Trophoblast cell (in vitro differentiated cells and primary cell): ENCODE measurements around the gene BRWD1. TPM values are rescaled to one million over a fixed set of nuclear protein-coding genes. Genes with fewer than 3 reads are reported as not detected.

Source experiments
- DNase-seq, 2 donors: peaks; one replicate each; pipeline ENCODE4 v3.0.0-alpha.2; 2016
- H2AFZ ChIP-seq: 2 replicates; pipeline ENCODE4 v1.6.1; 2013; ENCODE audit warnings: low read length, moderate library complexity, mild to moderate bottlenecking; ENCODE audit not compliant: insufficient read depth, poor library complexity
- H2AK5ac ChIP-seq: 2 replicates; pipeline ENCODE4 v1.6.1; 2013; ENCODE audit warnings: mild to moderate bottlenecking, low read length
- H2BK120ac ChIP-seq: 2 replicates; pipeline ENCODE4 v1.6.1; 2013; ENCODE audit warnings: low read length, mild to moderate bottlenecking, moderate library complexity; ENCODE audit not compliant: insufficient read depth, poor library complexity
- H2BK12ac ChIP-seq: 2 replicates; pipeline ENCODE4 v1.6.1; 2013; ENCODE audit warnings: mild to moderate bottlenecking, low read length, moderate library complexity
- H2BK5ac ChIP-seq: 2 replicates; pipeline ENCODE4 v1.6.1; 2013; ENCODE audit warnings: low read length, low read depth, moderate library complexity, mild to moderate bottlenecking; ENCODE audit not compliant: poor library complexity
- H3K14ac ChIP-seq: 2 replicates; pipeline ENCODE4 v1.6.1; 2013; ENCODE audit warnings: mild to moderate bottlenecking, low read length
- H3K18ac ChIP-seq: 2 replicates; pipeline ENCODE4 v1.6.1; 2013; ENCODE audit warnings: mild to moderate bottlenecking, low read length
- H3K23ac ChIP-seq: 2 replicates; pipeline ENCODE4 v1.6.1; 2013; ENCODE audit warnings: low read length
- H3K27ac ChIP-seq: 2 replicates; pipeline ENCODE4 v1.5.1; 2013; ENCODE audit warnings: low read depth, mild to moderate bottlenecking, inconsistent platforms, low read length, moderate library complexity
- H3K27me3 ChIP-seq: 2 replicates; pipeline ENCODE4 v1.6.1; 2013; ENCODE audit warnings: inconsistent platforms, mild to moderate bottlenecking, low read length, moderate library complexity; ENCODE audit not compliant: insufficient read depth
- H3K36me3 ChIP-seq, 2 experiments: 1 replicate in 1 of 2; 2 replicates in 1 of 2; pipeline ENCODE4 v1.6.1; 2013; ENCODE audit warnings: low read length in 2 of 2, mild to moderate bottlenecking in 2 of 2, moderate library complexity in 1 of 2; ENCODE audit not compliant: insufficient read depth in 2 of 2, control insufficient read depth in 1 of 2
- H3K4ac ChIP-seq: 2 replicates; pipeline ENCODE4 v1.6.1; 2013; ENCODE audit warnings: low read depth, mild to moderate bottlenecking, low read length, moderate library complexity
- H3K4me1 ChIP-seq, 2 experiments: 1 replicate in 1 of 2; 2 replicates in 1 of 2; pipeline ENCODE4 v1.6.1; 2013; ENCODE audit warnings: low read length in 2 of 2, mild to moderate bottlenecking in 2 of 2, moderate library complexity in 1 of 2; ENCODE audit not compliant: insufficient read depth in 2 of 2, control insufficient read depth in 1 of 2
- H3K4me2 ChIP-seq: 2 replicates; pipeline ENCODE4 v1.6.1; 2013; ENCODE audit warnings: inconsistent platforms, mild to moderate bottlenecking, low read length, moderate library complexity
- H3K4me3 ChIP-seq: 2 replicates; pipeline ENCODE4 v1.5.1; 2013; ENCODE audit warnings: mild to moderate bottlenecking, low read depth, low read length, inconsistent platforms
- H3K79me1 ChIP-seq: one replicate; pipeline ENCODE4 v1.6.1; 2013; ENCODE audit warnings: low read length
- H3K79me2 ChIP-seq: 2 replicates; pipeline ENCODE4 v1.6.1; 2013; ENCODE audit warnings: low read length, mild to moderate bottlenecking; ENCODE audit not compliant: control insufficient read depth, insufficient read depth, poor library complexity
- H3K9ac ChIP-seq: 2 replicates; pipeline ENCODE4 v1.6.1; 2013; ENCODE audit warnings: mild to moderate bottlenecking, low read length
- H3K9me3 ChIP-seq: 2 replicates; pipeline ENCODE4 v1.6.1; 2013; ENCODE audit warnings: low read depth, mild to moderate bottlenecking, control low read depth, inconsistent platforms, low read length; ENCODE audit not compliant: insufficient read depth
- H4K12ac ChIP-seq: 2 replicates; pipeline ENCODE4 v1.6.1; 2013; ENCODE audit warnings: low read depth, mild to moderate bottlenecking, low read length, moderate library complexity
- H4K8ac ChIP-seq: 2 replicates; pipeline ENCODE4 v1.6.1; 2013; ENCODE audit warnings: low read depth, mild to moderate bottlenecking, low read length, moderate library complexity
- H4K91ac ChIP-seq: one replicate; pipeline ENCODE4 v1.6.1; 2013; ENCODE audit warnings: low read depth, mild to moderate bottlenecking, low read length, moderate library complexity
- WGBS: extraction: QIAGEN DNeasy Blood & Tissue Kit; methylation state at CpG from one replicate; pipeline ENCODE4 v1.1.7; 2013; ENCODE audit warnings: missing lambda C conversion rate; ENCODE audit not compliant: insufficient read length, insufficient coverage; ENCODE audit errors: extremely low coverage; 5-methylcytosine and 5-hydroxymethylcytosine counted together
- polyA plus RNA-seq: library from polyadenylated mRNA; stranded (reverse); fragments of 200-250 nt; gene quantifications from 2 replicates; pipeline ENCODE4 v1.2.3, GENCODE V29; 2013

The BRWD1 gene
- polyA plus RNA-seq: 13.0 and 13.4 TPM in 2 replicates

DNA sequence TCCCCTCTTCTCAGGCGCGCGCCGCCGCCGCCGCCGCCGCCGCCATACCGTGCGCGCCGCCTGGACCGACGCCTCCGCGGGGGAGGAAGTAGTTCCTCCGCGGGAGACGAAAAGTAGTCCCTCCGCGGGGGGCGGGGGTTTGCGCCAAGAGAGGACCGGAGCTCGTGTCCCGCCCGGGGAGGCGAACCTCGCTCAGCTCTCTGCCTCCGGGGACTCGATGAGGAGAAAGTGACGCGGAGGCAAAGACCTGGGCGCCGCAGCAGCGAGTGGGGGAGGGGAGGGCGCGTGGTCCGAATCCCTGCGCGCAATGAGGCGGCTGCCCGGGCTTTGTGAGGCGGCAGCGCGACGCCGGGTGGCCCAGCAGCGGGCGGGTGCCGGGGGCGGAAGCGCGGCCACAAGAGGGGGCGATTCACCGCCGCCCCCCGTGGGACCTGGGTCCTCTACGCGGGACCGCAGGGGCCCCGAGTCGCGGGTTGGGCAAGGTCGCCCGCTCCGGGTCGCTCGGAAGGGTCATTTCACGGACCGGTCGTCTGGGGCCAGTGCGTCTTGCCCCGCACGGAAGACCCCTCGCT, at the start of gene BRWD1:
Gene BRWD1, minus strand, starts transcription at position 62 of the 572 bp plus-strand sequence. CDS start 141 bp downstream, outside the sequence.
- Histone ChIP-seq H2BK120ac (peak within 1 kb of the TSS; percentile 98), H3K4me1 (peaks cover 6 to 10% of the 10 kb centered on the region in 2 experiments), H2AK5ac (peak within 1 kb of the TSS; percentile 27), H3K18ac (peak within 1 kb of the TSS; percentile 85), H4K12ac (peak within 1 kb of the TSS; percentile 99), H3K79me2 (peaks cover 17% of the 10 kb centered on the region), H4K8ac (peak within 1 kb of the TSS; percentile 98), H3K4ac (peak within 1 kb of the TSS; percentile 94), H2BK12ac (peak within 1 kb of the TSS; percentile 74), H3K4me2 (peak within 1 kb of the TSS; percentile 75), H3K27me3 (no peaks in the 10 kb centered on the region), H3K36me3 (peaks cover 12 to 16% of the 10 kb centered on the region in 2 experiments), H2BK5ac (peak within 1 kb of the TSS; percentile 99), H3K79me1 (peaks cover 14% of the 10 kb centered on the region), H2AFZ (peak within 1 kb of the TSS; percentile 86), H3K4me3 (peak within 1 kb of the TSS; percentile 97), H3K9me3 (peaks cover 1% of the 10 kb centered on the region), H3K9ac (peak within 1 kb of the TSS; percentile 99), H3K27ac (peak within 1 kb of the TSS; percentile 100), H3K14ac (peak within 1 kb of the TSS; percentile 93), H4K91ac (peak within 1 kb of the TSS; percentile 83), H3K23ac (no peak within 1 kb of the TSS)
- WGBS: no CpG with 5 or more reads among the region's 78 CpGs
- DNase-seq: peak; percentile 67 to 84

DNA sequence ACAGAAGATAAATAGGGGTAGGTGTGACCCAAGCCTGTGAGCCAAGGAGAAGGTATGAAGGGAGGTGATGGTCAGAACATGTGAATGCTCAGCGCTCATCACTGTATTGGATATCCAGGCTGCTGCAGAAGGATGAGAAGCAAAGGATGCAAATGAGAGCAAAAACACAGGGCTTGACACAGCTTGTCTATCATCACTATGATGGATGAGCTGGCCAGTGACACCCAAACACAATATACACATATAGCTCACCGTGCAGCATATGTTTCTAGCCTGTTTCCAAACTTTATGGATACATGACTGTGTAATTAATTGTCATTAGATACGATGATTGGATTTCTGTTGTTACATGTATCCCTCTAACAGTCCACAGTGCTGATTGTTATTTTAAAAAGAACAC, 49.3 kb upstream of the BRWD1 start:
- H3K18ac ChIP-seq: no peak overlapping the region
- H3K4me1 ChIP-seq: no peaks in the 10 kb centered on the region
- no peaks in the 10 kb centered on the region for H3K36me3 ChIP-seq
- no peak overlapping the region for H3K27ac ChIP-seq
- no CpG with 5 or more reads among the region's 3 CpGs for WGBS
- H3K9me3 ChIP-seq: peaks cover 1% of the 10 kb centered on the region
- H4K12ac ChIP-seq: no peak overlapping the region
- H3K79me1 ChIP-seq: no peaks in the 10 kb centered on the region
- no peaks in the 10 kb centered on the region for H3K79me2 ChIP-seq
- no peak overlapping the region for H3K4me3 ChIP-seq
- H3K27me3 ChIP-seq: no peaks in the 10 kb centered on the region
- no peak overlapping the region for H2AK5ac ChIP-seq
- H4K8ac ChIP-seq: no peak overlapping the region
- H2BK5ac ChIP-seq: no peak overlapping the region
- no peak for DNase-seq
- no peak overlapping the region for H3K23ac ChIP-seq
- H3K4ac ChIP-seq: no peak overlapping the region
- no peak overlapping the region for H4K91ac ChIP-seq
- H3K14ac ChIP-seq: no peak overlapping the region
- no peak overlapping the region for H2BK120ac ChIP-seq
- no peak overlapping the region for H3K9ac ChIP-seq
- no peak overlapping the region for H2AFZ ChIP-seq
- H3K4me2 ChIP-seq: no peak overlapping the region
- no peak overlapping the region for H2BK12ac ChIP-seq

- H3K18ac ChIP-seq: no peak overlapping the region
- no peak overlapping the region for H2BK5ac ChIP-seq
- H2BK12ac ChIP-seq: no peak overlapping the region
- no peaks in the 10 kb centered on the region for H3K79me1 ChIP-seq
- no peak overlapping the region for H3K4me2 ChIP-seq
- H4K12ac ChIP-seq: no peak overlapping the region
- H2BK120ac ChIP-seq: no peak overlapping the region
- WGBS: no CpG with 5 or more reads among the region's 4 CpGs
- no peak for DNase-seq
- no peaks in the 10 kb centered on the region for H3K79me2 ChIP-seq
- no peak overlapping the region for H3K14ac ChIP-seq
- no peak overlapping the region for H3K27ac ChIP-seq
- no peak overlapping the region for H2AK5ac ChIP-seq
- no peaks in the 10 kb centered on the region for H3K4me1 ChIP-seq
- H2AFZ ChIP-seq: no peak overlapping the region
- H4K91ac ChIP-seq: no peak overlapping the region
- no peak overlapping the region for H3K4ac ChIP-seq
- no peaks in the 10 kb centered on the region for H3K36me3 ChIP-seq
- H3K9ac ChIP-seq: no peak overlapping the region
- no peak overlapping the region for H3K23ac ChIP-seq
- H3K4me3 ChIP-seq: no peak overlapping the region
- no peaks in the 10 kb centered on the region for H3K9me3 ChIP-seq
- H3K27me3 ChIP-seq: no peaks in the 10 kb centered on the region
- no peak overlapping the region for H4K8ac ChIP-seq
These were observed 46.0 kb upstream of the BRWD1 start for GRCh38 chr21:39359382-39359781.

GRCh38 chr21:39353295-39353694, 39.9 kb upstream of the BRWD1 start:
- Histone ChIP-seq H3K23ac (no peak overlapping the region), H3K79me1 (peaks cover 13% of the 10 kb centered on the region), H2BK120ac (no peak overlapping the region), H3K18ac (no peak overlapping the region), H4K91ac (no peak overlapping the region), H3K27ac (no peak overlapping the region), H2BK5ac (no peak overlapping the region), H2AFZ (no peak overlapping the region), H2BK12ac (no peak overlapping the region), H3K9me3 (no peaks in the 10 kb centered on the region), H3K14ac (no peak overlapping the region), H3K36me3 (no peaks in the 10 kb centered on the region), H3K9ac (no peak overlapping the region), H3K79me2 (peaks cover 11% of the 10 kb centered on the region), H4K8ac (no peak overlapping the region), H4K12ac (no peak overlapping the region), H3K4me2 (no peak overlapping the region), H3K4me3 (no peak overlapping the region), H2AK5ac (no peak overlapping the region), H3K27me3 (no peaks in the 10 kb centered on the region), H3K4me1 (peaks cover 2 to 5% of the 10 kb centered on the region in 2 experiments), H3K4ac (no peak overlapping the region)
- DNase-seq: no peak
- no CpG with 5 or more reads among the region's 3 CpGs for WGBS
